A549 (cell line): ENCODE measurements around the gene C1orf174. TPM values are rescaled to one million over a fixed set of nuclear protein-coding genes. Genes with fewer than 3 reads are reported as not detected.

ENCODE experiments used
- ATAC-seq, 2 experiments: fragments of 200-7000 bp in 1 of 2; fragments of >200 bp in 1 of 2; cut with Nextera tagmentation in 1 of 2; cut with Tn5 transposase in 1 of 2; 3 replicates each; pipeline versions ENCODE4 v1.8.0 to v1.9.1; 2018 to 2020; ENCODE audit warnings: mild to moderate bottlenecking in 1 of 2, moderate library complexity in 1 of 2
- CTCF ChIA-PET: fragments of 300-600 bp; sonication (Branson Sonifier 250); formaldehyde crosslinking; extraction: SDS; loops from one replicate; lab custom pipeline; 2021; ENCODE audit warnings: antibody characterized with exemption, inconsistent platforms; lab: Yijun Ruan, JAX
- POLR2A ChIA-PET: fragments of 350-600 bp; formaldehyde crosslinking; extraction: SDS; loops from one replicate; lab custom pipeline; 2021; ENCODE audit warnings: antibody characterized with exemption, inconsistent platforms; lab: Yijun Ruan, JAX
- DNase-seq, 2 experiments: peaks; one replicate each; pipeline versions ENCODE4 v3.0.0 to v3.0.0-alpha.2; 2011 to 2016; ENCODE audit warnings: low read depth in 1 of 2, low spot score in 1 of 2
- FAIRE-seq: peaks from 2 replicates; lab custom pipeline; 2011; peaks lifted over from hg19 to GRCh38; lab: Jason Lieb, UNC
- H3K27ac ChIP-seq, 2 experiments: fragments of >200 bp; sonication (Bioruptor Twin); formaldehyde crosslinking; 3 replicates each; pipeline ENCODE4 v1.5.1; 2016 to 2017
- H3K4me1 ChIP-seq: fragments of >200 bp; sonication (Bioruptor Twin); formaldehyde crosslinking; 3 replicates; pipeline ENCODE4 v1.6.1; 2016
- H3K4me2 ChIP-seq: fragments of >200 bp; sonication (Bioruptor Twin); formaldehyde crosslinking; 3 replicates; pipeline ENCODE4 v1.6.1; 2016
- H3K4me3 ChIP-seq: fragments of >200 bp; sonication (Bioruptor Twin); formaldehyde crosslinking; 3 replicates; pipeline ENCODE4 v1.5.1; 2016
- H3K9me3 ChIP-seq: fragments of >200 bp; sonication (Bioruptor Twin); formaldehyde crosslinking; 3 replicates; pipeline ENCODE4 v1.6.1; 2016
- ATOH8 ChIP-seq: fragments of 250-450 bp; sonication (Bioruptor Pico); IDR thresholded peaks from 2 replicates; pipeline ENCODE4 v1.5.0; 2020; ENCODE audit warnings: low read depth, mild to moderate bottlenecking, moderate library complexity
- CHD2 ChIP-seq: fragments of 150-350 bp; IDR thresholded peaks from 2 replicates; pipeline ENCODE4 v1.6.1; 2014; ENCODE audit warnings: low read length; ENCODE audit not compliant: partially characterized antibody
- EHF ChIP-seq: fragments of 250-450 bp; sonication (Bioruptor Pico); IDR thresholded peaks from 2 replicates; pipeline ENCODE4 v1.5.0; 2020; ENCODE audit warnings: mild to moderate bottlenecking
- EHMT2 ChIP-seq: fragments of 200-600 bp; sonication (generic); IDR thresholded peaks from 2 replicates; pipeline ENCODE4 v1.6.1; 2016; ENCODE audit warnings: antibody characterized with exemption, low read depth, mild to moderate bottlenecking, moderate library complexity
- EP300 ChIP-seq, 2 experiments: fragments of >200 bp; sonication (Bioruptor Twin); formaldehyde crosslinking; IDR thresholded peaks; 2 replicates in 1 of 2; 3 replicates in 1 of 2; pipeline ENCODE4 v1.6.1; 2016 to 2017
- FOSB ChIP-seq: fragments of 250-450 bp; sonication (Bioruptor Pico); IDR thresholded peaks from 2 replicates; pipeline ENCODE4 v1.5.0; 2020; ENCODE audit warnings: mild to moderate bottlenecking, moderate library complexity
- GATA3 ChIP-seq: IDR thresholded peaks from 2 replicates; pipeline ENCODE4 v1.6.1; 2012; ENCODE audit warnings: borderline replicate concordance
- HES2 ChIP-seq: fragments of >200 bp; sonication (Bioruptor Twin); formaldehyde crosslinking; IDR thresholded peaks from 2 replicates; pipeline ENCODE4 v1.6.1; 2016
- HEYL ChIP-seq: fragments of 250-450 bp; sonication (Bioruptor Pico); IDR thresholded peaks from 2 replicates; pipeline ENCODE4 v1.8.0; 2021; ENCODE audit warnings: mild to moderate bottlenecking, moderate library complexity
- HMGXB4 ChIP-seq: fragments of 250-450 bp; sonication (Bioruptor Pico); IDR thresholded peaks from 2 replicates; pipeline ENCODE4 v1.5.0; 2021; ENCODE audit warnings: mild to moderate bottlenecking, moderate library complexity, borderline replicate concordance
- HOXA7 ChIP-seq: fragments of 250-450 bp; sonication (Bioruptor Pico); IDR thresholded peaks from 2 replicates; pipeline ENCODE4 v1.5.0; 2020; ENCODE audit warnings: mild to moderate bottlenecking, moderate library complexity
- HOXB5 ChIP-seq: fragments of 250-450 bp; sonication (Bioruptor Pico); IDR thresholded peaks from 2 replicates; pipeline ENCODE4 v1.5.0; 2020; ENCODE audit warnings: mild to moderate bottlenecking, moderate library complexity
- KDM1A ChIP-seq: fragments of 200-600 bp; sonication (generic); IDR thresholded peaks from 2 replicates; pipeline ENCODE4 v1.6.1; 2016; ENCODE audit warnings: low read depth, mild to moderate bottlenecking
- KDM5A ChIP-seq: fragments of 200-600 bp; sonication (generic); IDR thresholded peaks from 2 replicates; pipeline ENCODE4 v1.6.1; 2016; ENCODE audit warnings: antibody characterized with exemption, mild to moderate bottlenecking
- MAFK ChIP-seq: fragments of 450-650 bp; IDR thresholded peaks from 2 replicates; pipeline ENCODE4 v1.6.1; 2014; ENCODE audit not compliant: partially characterized antibody
- MAZ ChIP-seq: fragments of 150-350 bp; IDR thresholded peaks from 2 replicates; pipeline ENCODE4 v1.6.1; 2014; ENCODE audit warnings: antibody characterized with exemption, low read depth, low read length, borderline replicate concordance
- NR3C1 ChIP-seq: fragments of >200 bp; sonication (Bioruptor Twin); formaldehyde crosslinking; IDR thresholded peaks from 3 replicates; pipeline ENCODE4 v1.6.1; 2017
- PBX3 ChIP-seq: IDR thresholded peaks from 2 replicates; pipeline ENCODE4 v1.6.1; 2012
- RAD21 ChIP-seq, 2 experiments: fragments of >200 bp in 1 of 2; sonication (Bioruptor Twin) in 1 of 2; formaldehyde crosslinking in 1 of 2; IDR thresholded peaks in 1 of 2; conservative IDR thresholded peaks in 1 of 2; 2 replicates in 1 of 2; 3 replicates in 1 of 2; pipeline ENCODE4 v1.6.1; 2012 to 2018; ENCODE audit warnings: inconsistent platforms in 1 of 2
- RARB ChIP-seq: fragments of 250-450 bp; sonication (Bioruptor Pico); IDR thresholded peaks from 2 replicates; pipeline ENCODE4 v1.8.0; 2021; ENCODE audit warnings: mild to moderate bottlenecking, moderate library complexity
- RCOR1 ChIP-seq: fragments of 150-350 bp; IDR thresholded peaks from 2 replicates; pipeline ENCODE4 v1.6.1; 2014; ENCODE audit warnings: antibody characterized with exemption, low read length, low read depth
- RNF2 ChIP-seq: fragments of 200-600 bp; sonication (generic); IDR thresholded peaks from 2 replicates; pipeline ENCODE4 v1.6.1; 2016; ENCODE audit warnings: low read depth, mild to moderate bottlenecking, antibody characterized with exemption, moderate library complexity, borderline replicate concordance
- SMC3 ChIP-seq: fragments of >200 bp; sonication (Bioruptor Twin); formaldehyde crosslinking; IDR thresholded peaks from 3 replicates; pipeline ENCODE4 v1.6.1; 2018; ENCODE audit warnings: inconsistent platforms
- SREBF2 ChIP-seq: fragments of 450-650 bp; IDR thresholded peaks from 2 replicates; pipeline ENCODE4 v1.6.1; 2014; ENCODE audit warnings: mild to moderate bottlenecking, moderate library complexity
- USF2 ChIP-seq: fragments of 450-650 bp; IDR thresholded peaks from 2 replicates; pipeline ENCODE4 v1.6.1; 2014; ENCODE audit warnings: antibody characterized with exemption
- ZC3H11A ChIP-seq: fragments of 450-650 bp; IDR thresholded peaks from 2 replicates; pipeline ENCODE4 v1.6.1; 2014; ENCODE audit warnings: antibody characterized with exemption, mild to moderate bottlenecking
- ZFP36 ChIP-seq: fragments of 450-650 bp; IDR thresholded peaks from 2 replicates; pipeline ENCODE4 v1.6.1; 2014; ENCODE audit warnings: borderline replicate concordance; ENCODE audit not compliant: partially characterized antibody
- ZNF302 ChIP-seq: fragments of 250-450 bp; sonication (Bioruptor Pico); IDR thresholded peaks from 2 replicates; pipeline ENCODE4 v1.9.0; 2021; ENCODE audit warnings: inconsistent platforms, mild to moderate bottlenecking, moderate library complexity
- WGBS: methylation state at CpG from one replicate; pipeline ENCODE4 v1.1.6; 2017; ENCODE audit errors: missing lambda C conversion rate; 5-methylcytosine and 5-hydroxymethylcytosine counted together
- polyA plus RNA-seq, 4 experiments: library from polyadenylated mRNA; depleted of rRNA in 3 of 4; stranded (reverse); fragments of >200 nt; fragmentation: RNase III in 1 of 4; extraction: RNeasy Plus Mini Kit Qiagen cat#74134 plus additional on column Dnase treatment in 1 of 4; gene quantifications; 2 replicates in 3 of 4; 3 replicates in 1 of 4; pipeline ENCODE4 v1.2.3, GENCODE V29; 2011 to 2017

Gene C1orf174
- polyA plus RNA-seq, 2 of the 4 experiments (the other 2 are of a cell fraction) = 23.9 to 29.7 TPM

- FAIRE-seq (no peak), DNase-seq (no peak), ATAC-seq (no peak)
- Histone ChIP-seq H3K27ac (no peak overlapping the region), H3K4me3 (no peak overlapping the region), H3K4me1 (no peaks in the 10 kb centered on the region), H3K9me3 (no peaks in the 10 kb centered on the region), H3K4me2 (no peak overlapping the region)
- ChIA-PET POLR2A (no interaction called here), CTCF (no interaction called here)
- WGBS = 83% methylated on average over 23 of the region's 26 CpGs
- TF ChIP-seq RNF2 (no peak), RAD21 (conservative IDR thresholded peaks at IDR 0.05 in 1 of 2, IDR thresholded peaks at IDR 0.05 in 1 of 2) (no peak), FOSB (CRISPR knock-in tag) (no peak), ZC3H11A (no peak), ATOH8 (no peak), SMC3 (no peak), KDM5A (no peak), RCOR1 (no peak), CHD2 (no peak), EHMT2 (no peak), ZFP36 (no peak), SREBF2 (no peak), GATA3 (no peak), HMGXB4 (CRISPR knock-in tag) (no peak), RARB (CRISPR knock-in tag) (no peak), HOXB5 (CRISPR knock-in tag) (no peak), HEYL (CRISPR knock-in tag) (no peak), HES2 (no peak), MAFK (no peak)
Measured at GRCh38 chr1:3890389-3891328, 9.4 kb downstream of the C1orf174 start.

GRCh38 chr1:3889936-3890335 lies 10.1 kb downstream of the C1orf174 start:
- Histone ChIP-seq H3K4me3 (no peak overlapping the region), H3K27ac (no peak overlapping the region), H3K9me3 (no peaks in the 10 kb centered on the region), H3K4me1 (no peaks in the 10 kb centered on the region), H3K4me2 (no peak overlapping the region)
- ATAC-seq (no peak), DNase-seq (no peak), FAIRE-seq (no peak)
- POLR2A ChIA-PET = no interaction called here
- TF ChIP-seq NR3C1 (no peak), HOXA7 (no peak), ATOH8 (no peak), USF2 (no peak), EP300 (IDR thresholded peaks at IDR 0.05) (no peak), ZNF302 (CRISPR knock-in tag) (no peak), MAZ (no peak), EHF (CRISPR knock-in tag) (no peak), PBX3 (no peak), KDM1A (no peak)
- WGBS = 93% methylated on average over 14 of the region's 14 CpGs
- CTCF ChIA-PET = interaction anchor here (0.6 kb wide), 1 partner anchor 923 kb away, joined by 3 read pairs; no protein-coding TSS in a partner anchor
